Neuronal stem cell (in vitro differentiated cells): ENCODE measurements around the gene SP7.

Experiments
- DNase-seq: peaks from one replicate; pipeline ENCODE4 v3.0.0-alpha.2; 2013; ENCODE audit warnings: low spot score
- H2AFZ ChIP-seq: one replicate; pipeline ENCODE4 v1.6.1; 2013; ENCODE audit warnings: mild to moderate bottlenecking, low read length, inconsistent platforms
- H2AK5ac ChIP-seq: 2 replicates; pipeline ENCODE4 v1.6.1; 2013; ENCODE audit warnings: low read depth, mild to moderate bottlenecking, inconsistent platforms, low read length, moderate library complexity, mixed read lengths
- H2BK120ac ChIP-seq: 2 replicates; pipeline ENCODE4 v1.6.1; 2013; ENCODE audit warnings: low read depth, mild to moderate bottlenecking, inconsistent platforms, low read length, moderate library complexity, mixed read lengths
- H2BK12ac ChIP-seq: one replicate; pipeline ENCODE4 v1.6.1; 2013; ENCODE audit warnings: low read length, inconsistent platforms
- H2BK15ac ChIP-seq: 2 replicates; pipeline ENCODE4 v1.6.1; 2013; ENCODE audit warnings: mild to moderate bottlenecking, low read length, inconsistent platforms, mixed read lengths
- H2BK5ac ChIP-seq: one replicate; pipeline ENCODE4 v1.6.1; 2013; ENCODE audit warnings: inconsistent platforms, mild to moderate bottlenecking, low read length, moderate library complexity
- H3K14ac ChIP-seq: one replicate; pipeline ENCODE4 v1.6.1; 2013; ENCODE audit warnings: low read length, inconsistent platforms
- H3K18ac ChIP-seq: 2 replicates; pipeline ENCODE4 v1.6.1; 2013; ENCODE audit warnings: low read length, inconsistent platforms
- H3K23ac ChIP-seq: 2 replicates; pipeline ENCODE4 v1.6.1; 2013; ENCODE audit warnings: low read depth, mild to moderate bottlenecking, mixed read lengths, low read length, inconsistent platforms; ENCODE audit not compliant: poor library complexity
- H3K27ac ChIP-seq: replicated peaks from 3 replicates; pipeline ENCODE4 v1.5.1; 2013; ENCODE audit warnings: low read length, inconsistent platforms
- H3K27me3 ChIP-seq, 3 experiments: 2 replicates each; pipeline ENCODE4 v1.6.1; 2013; ENCODE audit warnings: low read length in 3 of 3, mild to moderate bottlenecking in 2 of 3, inconsistent platforms in 1 of 3, low read depth in 1 of 3, mixed read lengths in 1 of 3, moderate library complexity in 1 of 3; ENCODE audit not compliant: control insufficient read depth in 3 of 3, insufficient read depth in 3 of 3
- H3K36me3 ChIP-seq, 2 donors: replicated peaks in 1 of 2; 2 replicates each; pipeline ENCODE4 v1.6.1; 2013; ENCODE audit warnings: low read length in 2 of 2; ENCODE audit not compliant: control insufficient read depth in 2 of 2, insufficient read depth in 2 of 2
- H3K4ac ChIP-seq: 2 replicates; pipeline ENCODE4 v1.6.1; 2013; ENCODE audit warnings: inconsistent platforms, mild to moderate bottlenecking, low read length, moderate library complexity
- H3K4me1 ChIP-seq, 2 donors: 1 replicate in 1 of 2; 2 replicates in 1 of 2; pipeline ENCODE4 v1.6.1; 2013; ENCODE audit warnings: low read length in 2 of 2, low read depth in 1 of 2; ENCODE audit not compliant: control insufficient read depth in 2 of 2, insufficient read depth in 1 of 2
- H3K4me2 ChIP-seq: one replicate; pipeline ENCODE4 v1.6.1; 2013; ENCODE audit warnings: mild to moderate bottlenecking, low read length, inconsistent platforms; ENCODE audit not compliant: insufficient read depth, poor library complexity, severe bottlenecking
- H3K4me3 ChIP-seq, 2 donors: 2 replicates each; pipeline ENCODE4 v1.5.1; 2013; ENCODE audit warnings: low read length in 2 of 2, mild to moderate bottlenecking in 2 of 2, inconsistent platforms in 1 of 2, moderate library complexity in 1 of 2
- H3K79me1 ChIP-seq: one replicate; pipeline ENCODE4 v1.6.1; 2013; ENCODE audit warnings: low read depth, mild to moderate bottlenecking, inconsistent platforms, low read length, moderate library complexity
- H3K9ac ChIP-seq: one replicate; pipeline ENCODE4 v1.6.1; 2013; ENCODE audit warnings: mild to moderate bottlenecking, low read depth, low read length, inconsistent platforms; ENCODE audit not compliant: poor library complexity
- H3K9me3 ChIP-seq, 2 donors: replicated peaks in 1 of 2; 2 replicates each; pipeline versions ENCODE3 to v1.6.1; 2013; ENCODE audit warnings: low read length in 2 of 2, mild to moderate bottlenecking in 2 of 2, inconsistent platforms in 1 of 2, low read depth in 1 of 2, mixed read lengths in 1 of 2, moderate library complexity in 1 of 2; ENCODE audit not compliant: control insufficient read depth in 2 of 2, insufficient read depth in 1 of 2
- H4K8ac ChIP-seq: one replicate; pipeline ENCODE4 v1.6.1; 2013; ENCODE audit warnings: low read depth, mild to moderate bottlenecking, inconsistent platforms, low read length, moderate library complexity
- H4K91ac ChIP-seq: one replicate; pipeline ENCODE4 v1.6.1; 2013; ENCODE audit warnings: low read length, low read depth, mild to moderate bottlenecking, inconsistent platforms; ENCODE audit not compliant: poor library complexity
- WGBS, 2 donors: extraction: QIAGEN DNeasy Blood & Tissue Kit; methylation state at CpG; one replicate each; pipeline ENCODE4 v1.1.7; 2013; ENCODE audit warnings: missing lambda C conversion rate in 2 of 2, mixed read lengths in 1 of 2; ENCODE audit not compliant: insufficient read length in 2 of 2, insufficient replicate concordance in 1 of 2; ENCODE audit errors: extremely low coverage in 2 of 2; 5-methylcytosine and 5-hydroxymethylcytosine counted together

SP7 gene

GRCh38 chr12:53327435-53328042 is 8.6 kb downstream of the SP7 start:
- H3K27ac ChIP-seq, result no peak overlapping the region
- no CpG with 5 or more reads among the region's 3 CpGs for WGBS, 2 donors
- DNase-seq, result no peak

GRCh38 chr12:53326460-53327185 is 9.5 kb downstream of the SP7 start:
- Histone ChIP-seq H2BK120ac (no peak overlapping the region), H4K8ac (no peak overlapping the region), H3K4me1 (peaks cover 15 to 19% of the 10 kb centered on the region in 2 donors), H2AFZ (no peak overlapping the region), H3K4me2 (peak overlapping the region; percentile 23), H2BK12ac (no peak overlapping the region), H3K18ac (peak overlapping the region; percentile 2), H3K9ac (peak overlapping the region; percentile 37), H2BK5ac (no peak overlapping the region), H3K4me3 (no peak overlapping the region), H3K36me3 (no peaks in the 10 kb centered on the region), H2AK5ac (no peak overlapping the region), H4K91ac (no peak overlapping the region), H3K27me3 (peaks cover 0 to 41% (median 28%) of the 10 kb centered on the region in 3 experiments), H3K4ac (no peak overlapping the region), H3K9me3 (no peaks in the 10 kb centered on the region), H2BK15ac (no peak overlapping the region), H3K79me1 (no peaks in the 10 kb centered on the region), H3K23ac (no peak overlapping the region), H3K27ac (no peak overlapping the region), H3K14ac (no peak overlapping the region)
- 100% methylated on average over 1 of the region's 8 CpGs; no CpG with 5 or more reads in 1 of the 2 donors for WGBS, 2 donors
- no peak for DNase-seq

More at GRCh38 chr12:53327435-53328042, 8.6 kb downstream of the SP7 start:
- Histone ChIP-seq H2AK5ac (peak overlapping the region; percentile 92), H2AFZ (no peak overlapping the region), H3K23ac (no peak overlapping the region), H3K4ac (peak overlapping the region; percentile 66), H2BK15ac (peak overlapping the region; percentile 97), H3K4me1 (peaks cover 15 to 19% of the 10 kb centered on the region in 2 donors), H4K91ac (no peak overlapping the region), H3K36me3 (no peaks in the 10 kb centered on the region), H3K9me3 (no peaks in the 10 kb centered on the region), H3K79me1 (no peaks in the 10 kb centered on the region), H3K27me3 (peaks cover 0 to 47% (median 28%) of the 10 kb centered on the region in 3 experiments), H2BK12ac (peak overlapping the region; percentile 30), H4K8ac (no peak overlapping the region), H3K4me2 (no peak overlapping the region), H3K9ac (no peak overlapping the region), H3K4me3 (no peak overlapping the region), H2BK5ac (peak overlapping the region; percentile 53), H3K14ac (no peak overlapping the region), H2BK120ac (no peak overlapping the region), H3K18ac (no peak overlapping the region)

- Histone ChIP-seq H2BK5ac (no peak overlapping the region), H3K4me2 (peak overlapping the region; percentile 94), H2AK5ac (peak overlapping the region; percentile 43), H2BK15ac (peak overlapping the region; percentile 70), H3K18ac (peak overlapping the region; percentile 94), H3K4ac (peak overlapping the region; percentile 47), H3K36me3 (no peaks in the 10 kb centered on the region), H3K79me1 (no peaks in the 10 kb centered on the region), H2BK12ac (no peak overlapping the region), H3K23ac (no peak overlapping the region), H2BK120ac (peak overlapping the region; percentile 58), H3K27me3 (peaks cover 0 to 33% (median 28%) of the 10 kb centered on the region in 3 experiments), H3K14ac (no peak overlapping the region), H4K91ac (peak overlapping the region; percentile 62), H3K9me3 (no peaks in the 10 kb centered on the region), H3K27ac (no peak overlapping the region), H4K8ac (peak overlapping the region; percentile 53), H3K4me3 (peak overlapping the region; percentile 59 to 75), H2AFZ (peak overlapping the region; percentile 97), H3K9ac (peak overlapping the region; percentile 66), H3K4me1 (peaks cover 17 to 20% of the 10 kb centered on the region in 2 donors)
- WGBS, 2 donors, result no CpG with 5 or more reads among the region's 50 CpGs
- no peak for DNase-seq
Measured at GRCh38 chr12:53325511-53326061, 10.6 kb downstream of the SP7 start.
